OCI-LY7 (cell line): ENCODE data around the gene STAC.

ENCODE experiments used
- EZH2phosphoT487 ChIP-seq: fragments of 200-600 bp; sonication (generic); IDR thresholded peaks from 2 replicates; pipeline ENCODE4 v1.6.1; 2018; ENCODE audit warnings: low read depth, borderline replicate concordance, mild to moderate bottlenecking, mixed run types, antibody characterized with exemption, low read length, moderate library complexity, mixed read lengths
- TF ChIP-seq, protein P1 (sequence below): fragments of 200-600 bp; sonication (generic); conservative IDR thresholded peaks from 2 replicates; pipeline ENCODE4 v1.5.1; 2014; ENCODE audit warnings: mild to moderate bottlenecking, antibody characterized with exemption, low read length, moderate library complexity, mixed read lengths

DNA sequence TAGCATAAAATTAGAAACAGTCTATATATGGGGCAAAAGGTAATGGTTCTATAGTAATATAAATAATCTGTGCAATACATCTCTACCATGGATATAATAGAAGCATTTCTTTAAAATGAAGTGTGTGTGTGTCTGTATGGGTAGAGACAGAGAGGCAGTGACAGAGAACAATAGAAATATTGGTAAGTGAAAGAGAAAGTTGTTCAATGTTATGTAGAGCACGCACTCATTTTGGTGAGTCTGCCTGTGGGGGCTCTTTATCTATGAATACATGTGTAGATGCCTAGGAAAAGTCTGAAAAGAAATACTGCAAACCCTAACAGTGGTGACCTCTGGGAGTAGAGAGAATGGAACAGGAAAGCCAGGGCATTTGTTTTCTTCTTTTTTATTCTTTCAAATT, 182.6 kb downstream of the STAC start:
- TF ChIP-seq, protein P1, sequence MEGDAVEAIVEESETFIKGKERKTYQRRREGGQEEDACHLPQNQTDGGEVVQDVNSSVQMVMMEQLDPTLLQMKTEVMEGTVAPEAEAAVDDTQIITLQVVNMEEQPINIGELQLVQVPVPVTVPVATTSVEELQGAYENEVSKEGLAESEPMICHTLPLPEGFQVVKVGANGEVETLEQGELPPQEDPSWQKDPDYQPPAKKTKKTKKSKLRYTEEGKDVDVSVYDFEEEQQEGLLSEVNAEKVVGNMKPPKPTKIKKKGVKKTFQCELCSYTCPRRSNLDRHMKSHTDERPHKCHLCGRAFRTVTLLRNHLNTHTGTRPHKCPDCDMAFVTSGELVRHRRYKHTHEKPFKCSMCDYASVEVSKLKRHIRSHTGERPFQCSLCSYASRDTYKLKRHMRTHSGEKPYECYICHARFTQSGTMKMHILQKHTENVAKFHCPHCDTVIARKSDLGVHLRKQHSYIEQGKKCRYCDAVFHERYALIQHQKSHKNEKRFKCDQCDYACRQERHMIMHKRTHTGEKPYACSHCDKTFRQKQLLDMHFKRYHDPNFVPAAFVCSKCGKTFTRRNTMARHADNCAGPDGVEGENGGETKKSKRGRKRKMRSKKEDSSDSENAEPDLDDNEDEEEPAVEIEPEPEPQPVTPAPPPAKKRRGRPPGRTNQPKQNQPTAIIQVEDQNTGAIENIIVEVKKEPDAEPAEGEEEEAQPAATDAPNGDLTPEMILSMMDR: no peak
- TF ChIP-seq EZH2phosphoT487: no peak
